Vagina (tissue), 2 donors: ENCODE data around the gene LNX2. TPM values are rescaled to one million over a fixed set of nuclear protein-coding genes. Genes with fewer than 3 reads are reported as not detected.
"Not testable (repeated sequence)": the region's sequence is repeated elsewhere in the genome, so short reads cannot be mapped to it uniquely, and the experiment has no call there.

Experiments
- DNase-seq, 2 donors: peaks; one replicate each; pipeline ENCODE4 v3.0.0-alpha.2; 2017; ENCODE audit errors: extremely low spot score in 2 of 2
- H3K27ac ChIP-seq: fragments of 200-600 bp; sonication (generic); one replicate; pipeline ENCODE4 v1.5.1; 2019
- H3K27me3 ChIP-seq: fragments of 200-600 bp; sonication (generic); one replicate; pipeline ENCODE4 v1.5.1; 2019
- H3K36me3 ChIP-seq, 2 donors: fragments of 200-600 bp; sonication (generic); one replicate each; pipeline ENCODE4 v1.5.1; 2017 to 2019
- H3K4me1 ChIP-seq: fragments of 200-600 bp; sonication (generic); one replicate; pipeline ENCODE4 v1.5.1; 2019
- H3K4me3 ChIP-seq, 2 donors: fragments of 200-600 bp; sonication (generic); 1 replicate in 1 of 2; 2 replicates in 1 of 2; pipeline ENCODE4 v1.5.1; 2016 to 2019
- H3K9me3 ChIP-seq: fragments of 200-600 bp; sonication (generic); one replicate; pipeline ENCODE4 v1.5.1; 2019
- POLR2A ChIP-seq, 2 donors: fragments of 450-650 bp; IDR thresholded peaks; one replicate each; pipeline ENCODE4 v1.6.1; 2017; ENCODE audit warnings: antibody characterized with exemption in 2 of 2, mild to moderate bottlenecking in 2 of 2, moderate library complexity in 2 of 2
- POLR2AphosphoS5 ChIP-seq, 2 donors: sonication (generic); formaldehyde crosslinking; IDR thresholded peaks; one replicate each; pipeline ENCODE4 v1.9.0; 2017; ENCODE audit warnings: antibody characterized with exemption in 2 of 2, mild to moderate bottlenecking in 2 of 2, low read depth in 1 of 2; ENCODE audit not compliant: insufficient read depth in 1 of 2
- intact Hi-C: fragments of 100-400 bp; cut with DNase I; formaldehyde crosslinking; loops from one replicate; pipeline ENCODE4 v1.15.1; 2023
- total RNA-seq: library from RNA; depleted of rRNA; stranded (reverse); fragments of >200 nt; gene quantifications from one replicate; pipeline ENCODE4 v1.2.3, GENCODE V29; 2016
- TF ChIP-seq, protein P1 (sequence below), 3 experiments: fragments of 450-650 bp in 2 of 3; fragments of 200-600 bp in 1 of 3; sonication (generic) in 1 of 3; IDR thresholded peaks; one replicate each; pipeline ENCODE4 v1.5.1; 2017 to 2019; ENCODE audit warnings: antibody characterized with exemption in 3 of 3, mild to moderate bottlenecking in 2 of 3, moderate library complexity in 2 of 3

Gene LNX2
- total RNA-seq, 1 donor from 2014 or later = 12.0 TPM

DNA sequence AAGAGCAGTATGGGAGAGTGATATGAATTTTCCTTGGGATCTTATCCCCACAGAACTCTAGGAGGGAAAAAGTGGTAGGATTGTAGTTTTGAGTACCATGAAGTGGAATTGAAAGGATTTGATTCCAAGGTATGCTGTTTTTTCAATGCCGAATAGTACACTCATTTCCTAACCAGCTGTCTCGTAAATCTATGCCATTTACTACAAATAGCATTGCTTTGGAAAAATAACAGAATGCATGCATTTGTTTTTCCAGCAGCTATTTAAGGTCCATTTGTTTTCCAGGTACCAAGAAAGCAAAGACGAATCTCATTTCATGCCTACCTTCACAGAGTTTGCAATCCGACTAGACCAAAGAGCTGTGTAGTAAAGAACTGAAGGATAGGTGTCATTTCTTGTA lies 11.9 kb upstream of the LNX2 start:
- no peak overlapping the region for H3K27ac ChIP-seq
- no peaks in the 10 kb centered on the region for H3K27me3 ChIP-seq
- peaks cover 42% of the 10 kb centered on the region for H3K4me1 ChIP-seq
- intact Hi-C loops = no loop called here
- DNase-seq = no peak
- no peaks in the 10 kb centered on the region for H3K9me3 ChIP-seq
- no peak overlapping the region for H3K4me3 ChIP-seq
- TF ChIP-seq, protein P1, sequence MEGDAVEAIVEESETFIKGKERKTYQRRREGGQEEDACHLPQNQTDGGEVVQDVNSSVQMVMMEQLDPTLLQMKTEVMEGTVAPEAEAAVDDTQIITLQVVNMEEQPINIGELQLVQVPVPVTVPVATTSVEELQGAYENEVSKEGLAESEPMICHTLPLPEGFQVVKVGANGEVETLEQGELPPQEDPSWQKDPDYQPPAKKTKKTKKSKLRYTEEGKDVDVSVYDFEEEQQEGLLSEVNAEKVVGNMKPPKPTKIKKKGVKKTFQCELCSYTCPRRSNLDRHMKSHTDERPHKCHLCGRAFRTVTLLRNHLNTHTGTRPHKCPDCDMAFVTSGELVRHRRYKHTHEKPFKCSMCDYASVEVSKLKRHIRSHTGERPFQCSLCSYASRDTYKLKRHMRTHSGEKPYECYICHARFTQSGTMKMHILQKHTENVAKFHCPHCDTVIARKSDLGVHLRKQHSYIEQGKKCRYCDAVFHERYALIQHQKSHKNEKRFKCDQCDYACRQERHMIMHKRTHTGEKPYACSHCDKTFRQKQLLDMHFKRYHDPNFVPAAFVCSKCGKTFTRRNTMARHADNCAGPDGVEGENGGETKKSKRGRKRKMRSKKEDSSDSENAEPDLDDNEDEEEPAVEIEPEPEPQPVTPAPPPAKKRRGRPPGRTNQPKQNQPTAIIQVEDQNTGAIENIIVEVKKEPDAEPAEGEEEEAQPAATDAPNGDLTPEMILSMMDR (IDR thresholded peaks at IDR 0.05) = no peak
- TF ChIP-seq POLR2A (IDR thresholded peaks at IDR 0.05) = no peak
- no peaks in the 10 kb centered on the region for H3K36me3 ChIP-seq

DNA sequence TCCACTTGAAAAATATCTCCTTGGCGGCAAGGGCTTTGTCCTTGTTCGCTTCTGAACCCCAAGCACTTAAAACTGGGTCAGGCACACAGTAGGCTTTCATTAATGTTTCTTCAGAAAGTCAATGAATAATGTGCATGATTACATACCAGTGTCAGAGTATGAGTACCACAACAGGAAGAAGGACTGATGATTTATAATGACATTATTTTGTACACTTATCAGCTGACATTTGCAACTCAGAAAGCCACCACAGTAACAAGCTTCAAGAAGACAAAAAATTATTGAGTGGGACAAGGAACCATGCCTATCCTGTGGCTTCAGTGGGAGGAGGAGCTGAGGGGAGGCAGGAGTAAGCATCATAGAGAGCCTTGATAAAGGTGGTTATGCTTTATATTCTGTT lies 11.3 kb upstream of the LNX2 start:
- H3K36me3 ChIP-seq = no peaks in the 10 kb centered on the region
- H3K4me3 ChIP-seq = no peak overlapping the region
- no peak for DNase-seq
- no peak overlapping the region for H3K27ac ChIP-seq
- TF ChIP-seq POLR2A (IDR thresholded peaks at IDR 0.05) = no peak
- no peaks in the 10 kb centered on the region for H3K27me3 ChIP-seq
- H3K9me3 ChIP-seq = no peaks in the 10 kb centered on the region
- H3K4me1 ChIP-seq = peaks cover 37% of the 10 kb centered on the region
- intact Hi-C loops = no loop called here

DNA sequence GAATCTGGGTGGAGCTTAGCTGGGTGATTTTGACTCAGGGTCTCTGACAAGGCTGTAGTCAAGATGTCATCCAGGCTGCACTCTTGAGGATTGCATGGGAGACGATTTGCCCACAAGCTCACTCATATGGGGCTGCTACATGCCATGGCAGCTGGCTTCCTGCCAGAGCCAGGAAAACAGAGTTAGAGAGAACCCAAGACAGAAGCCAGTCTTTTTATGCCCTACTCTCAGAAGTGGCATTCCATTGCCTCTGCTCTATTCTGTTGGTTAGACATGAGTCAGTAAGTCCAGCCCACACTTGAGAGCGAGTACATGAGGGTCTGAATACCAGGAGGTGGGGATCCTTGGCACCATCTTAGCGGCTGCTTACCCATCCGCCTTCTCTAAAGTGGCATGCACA lies 10.8 kb upstream of the LNX2 start:
- intact Hi-C loops = no loop called here
- TF ChIP-seq, protein P1 (IDR thresholded peaks at IDR 0.05) = no peak
- no peak for TF ChIP-seq POLR2A (IDR thresholded peaks at IDR 0.05)
- TF ChIP-seq POLR2AphosphoS5 (IDR thresholded peaks at IDR 0.05; ENCODE audit: insufficient read depth in 1 of 2, low read depth in 1 of 2) = no peak
- H3K9me3 ChIP-seq = no peaks in the 10 kb centered on the region
- no peak overlapping the region for H3K4me3 ChIP-seq
- H3K4me1 ChIP-seq = peaks cover 32% of the 10 kb centered on the region
- H3K27me3 ChIP-seq = no peaks in the 10 kb centered on the region
- H3K36me3 ChIP-seq = no peaks in the 10 kb centered on the region
- no peak overlapping the region for H3K27ac ChIP-seq
- DNase-seq = no peak

DNA sequence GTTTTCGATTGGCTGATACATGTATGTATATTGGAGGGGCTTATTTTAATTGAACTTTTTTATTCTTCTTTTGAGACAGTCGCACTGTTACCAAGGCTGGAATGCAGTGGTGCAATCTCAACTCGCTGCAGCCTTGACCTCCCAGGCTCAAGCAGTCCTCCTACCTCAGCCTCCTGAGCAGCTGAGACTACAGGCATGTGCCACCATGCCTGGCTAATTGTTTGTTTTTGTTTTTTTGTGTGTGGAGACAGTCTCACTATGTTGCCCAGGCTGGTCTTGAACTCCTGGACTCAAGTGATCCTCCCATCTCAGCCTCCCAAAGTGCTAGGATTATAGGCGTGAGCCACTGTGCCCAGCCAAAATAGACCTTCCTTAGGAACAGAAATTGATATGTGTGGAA lies 8.4 kb upstream of the LNX2 start:
- intact Hi-C loops, H3K36me3 ChIP-seq, H3K4me3 ChIP-seq, DNase-seq, H3K27me3 ChIP-seq, H3K27ac ChIP-seq, H3K9me3 ChIP-seq: not testable (repeated sequence)
- peaks cover 35% of the 10 kb centered on the region for H3K4me1 ChIP-seq

DNA sequence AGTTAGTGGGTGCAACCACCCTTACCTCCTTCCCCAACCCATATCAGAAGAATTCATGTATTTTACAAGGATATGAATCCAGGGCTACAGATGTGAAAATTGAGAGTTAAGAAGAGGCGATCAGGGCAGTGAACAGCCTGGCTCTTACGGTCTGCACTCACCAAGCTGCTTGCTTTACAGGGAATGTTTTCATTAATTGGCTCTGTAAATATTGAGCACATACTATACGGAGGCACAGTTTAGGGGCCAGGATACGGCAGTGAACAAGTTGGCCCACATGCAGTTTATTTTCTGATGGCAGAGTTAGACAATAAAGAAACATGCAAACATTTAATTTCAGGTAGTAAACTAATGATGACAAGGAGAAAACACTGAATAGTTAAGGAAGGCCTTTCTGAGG lies 7.8 kb upstream of the LNX2 start:
- no peak overlapping the region for H3K4me3 ChIP-seq
- intact Hi-C loops = no loop called here
- H3K9me3 ChIP-seq = no peaks in the 10 kb centered on the region
- H3K4me1 ChIP-seq = peaks cover 35% of the 10 kb centered on the region
- H3K27ac ChIP-seq = no peak overlapping the region
- DNase-seq = no peak
- peaks cover 0 to 4% of the 10 kb centered on the region in 2 donors for H3K36me3 ChIP-seq
- TF ChIP-seq, protein P1 (IDR thresholded peaks at IDR 0.05) = no peak
- TF ChIP-seq POLR2AphosphoS5 (IDR thresholded peaks at IDR 0.05; ENCODE audit: insufficient read depth in 1 of 2, low read depth in 1 of 2) = no peak
- no peak for TF ChIP-seq POLR2A (IDR thresholded peaks at IDR 0.05)
- H3K27me3 ChIP-seq = no peaks in the 10 kb centered on the region

DNA sequence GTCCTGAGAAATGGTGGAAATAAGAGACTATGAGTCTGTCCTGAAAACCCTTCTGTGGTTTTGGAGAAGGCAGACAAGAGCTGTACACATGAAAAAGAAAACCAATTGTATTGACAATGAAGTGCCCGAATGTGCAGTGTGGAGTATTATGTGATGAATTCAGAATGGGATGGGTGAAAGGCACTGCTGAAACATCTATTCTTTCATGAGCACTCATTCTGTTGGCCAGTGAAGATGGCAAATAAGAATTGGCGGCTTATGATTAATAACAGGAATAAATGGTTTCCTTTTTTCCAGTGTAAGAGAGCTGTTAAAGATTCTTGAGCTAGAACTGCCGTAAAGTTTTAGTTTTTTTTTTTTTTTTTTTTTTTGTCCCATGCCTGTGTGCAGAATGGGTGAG lies 7.1 kb upstream of the LNX2 start:
- Histone ChIP-seq H3K4me1 (peaks cover 39% of the 10 kb centered on the region), H3K9me3 (no peaks in the 10 kb centered on the region), H3K36me3 (peaks cover 0 to 4% of the 10 kb centered on the region in 2 donors), H3K27ac (no peak overlapping the region), H3K4me3 (no peak overlapping the region), H3K27me3 (no peaks in the 10 kb centered on the region)
- intact Hi-C loops = no loop called here
- DNase-seq = no peak
- TF ChIP-seq, protein P1 (IDR thresholded peaks at IDR 0.05) = no peak
- TF ChIP-seq POLR2A (IDR thresholded peaks at IDR 0.05) = no peak
- TF ChIP-seq POLR2AphosphoS5 (IDR thresholded peaks at IDR 0.05; ENCODE audit: insufficient read depth in 1 of 2, low read depth in 1 of 2) = no peak
